GM21576 (cell line): ENCODE data around the gene PRMT1.

ENCODE experiments used
- ATAC-seq: cut with Tn5 transposase; IDR thresholded peaks from one replicate; pipeline ENCODE4 v1.9.1; 2021; ENCODE audit warnings: mild to moderate bottlenecking, moderate library complexity; ENCODE audit not compliant: unreplicated experiment

PRMT1 gene

DNA sequence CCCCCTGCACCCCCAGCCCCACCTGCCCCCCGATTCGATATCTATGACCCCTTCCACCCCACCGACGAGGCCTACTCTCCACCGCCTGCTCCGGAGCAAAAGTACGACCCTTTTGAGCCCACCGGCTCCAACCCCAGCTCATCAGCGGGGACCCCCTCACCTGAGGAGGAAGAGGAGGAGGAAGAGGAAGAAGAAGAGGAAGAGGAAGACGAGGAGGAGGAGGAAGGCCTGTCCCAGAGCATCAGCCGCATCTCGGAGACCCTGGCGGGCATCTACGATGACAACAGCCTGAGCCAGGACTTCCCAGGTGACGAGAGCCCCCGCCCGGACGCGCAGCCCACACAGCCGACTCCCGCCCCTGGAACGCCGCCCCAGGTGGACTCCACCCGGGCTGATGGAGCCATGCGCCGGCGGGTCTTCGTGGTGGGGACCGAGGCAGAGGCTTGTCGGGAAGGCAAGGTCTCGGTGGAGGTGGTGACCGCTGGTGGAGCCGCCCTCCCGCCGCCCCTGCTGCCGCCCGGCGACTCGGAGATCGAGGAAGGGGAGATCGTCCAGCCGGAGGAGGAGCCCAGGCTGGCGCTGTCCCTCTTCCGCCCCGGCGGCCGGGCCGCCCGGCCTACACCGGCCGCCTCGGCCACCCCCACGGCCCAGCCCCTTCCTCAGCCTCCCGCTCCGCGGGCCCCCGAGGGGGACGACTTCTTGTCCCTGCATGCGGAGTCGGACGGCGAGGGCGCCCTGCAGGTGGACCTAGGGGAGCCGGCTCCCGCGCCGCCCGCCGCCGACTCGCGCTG, 25.8 kb upstream of the PRMT1 start:
- no peak for ATAC-seq

DNA sequence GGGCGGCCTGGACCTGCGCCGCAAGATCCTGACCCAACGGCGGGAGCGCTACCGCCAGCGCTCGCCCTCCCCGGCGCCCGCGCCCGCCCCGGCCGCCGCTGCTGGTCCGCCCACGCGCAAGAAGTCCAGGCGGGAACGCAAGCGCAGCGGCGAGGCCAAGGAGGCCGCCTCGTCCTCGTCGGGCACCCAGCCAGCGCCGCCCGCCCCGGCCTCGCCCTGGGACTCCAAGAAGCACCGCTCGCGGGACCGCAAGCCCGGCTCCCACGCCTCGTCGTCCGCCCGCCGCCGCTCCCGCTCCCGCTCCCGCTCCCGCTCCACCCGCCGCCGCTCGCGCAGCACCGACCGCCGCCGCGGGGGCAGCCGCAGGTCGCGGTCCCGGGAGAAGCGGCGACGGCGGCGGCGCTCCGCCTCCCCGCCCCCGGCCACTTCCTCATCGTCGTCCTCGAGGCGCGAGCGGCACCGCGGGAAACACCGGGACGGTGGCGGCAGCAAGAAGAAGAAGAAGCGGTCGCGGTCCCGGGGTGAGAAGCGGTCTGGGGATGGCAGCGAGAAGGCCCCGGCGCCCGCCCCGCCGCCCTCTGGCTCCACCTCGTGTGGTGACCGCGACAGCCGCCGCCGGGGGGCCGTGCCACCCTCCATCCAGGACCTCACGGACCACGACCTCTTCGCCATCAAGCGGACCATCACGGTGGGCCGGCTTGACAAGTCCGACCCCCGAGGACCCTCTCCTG, 25.1 kb upstream of the PRMT1 start:
- ATAC-seq = no peak

DNA sequence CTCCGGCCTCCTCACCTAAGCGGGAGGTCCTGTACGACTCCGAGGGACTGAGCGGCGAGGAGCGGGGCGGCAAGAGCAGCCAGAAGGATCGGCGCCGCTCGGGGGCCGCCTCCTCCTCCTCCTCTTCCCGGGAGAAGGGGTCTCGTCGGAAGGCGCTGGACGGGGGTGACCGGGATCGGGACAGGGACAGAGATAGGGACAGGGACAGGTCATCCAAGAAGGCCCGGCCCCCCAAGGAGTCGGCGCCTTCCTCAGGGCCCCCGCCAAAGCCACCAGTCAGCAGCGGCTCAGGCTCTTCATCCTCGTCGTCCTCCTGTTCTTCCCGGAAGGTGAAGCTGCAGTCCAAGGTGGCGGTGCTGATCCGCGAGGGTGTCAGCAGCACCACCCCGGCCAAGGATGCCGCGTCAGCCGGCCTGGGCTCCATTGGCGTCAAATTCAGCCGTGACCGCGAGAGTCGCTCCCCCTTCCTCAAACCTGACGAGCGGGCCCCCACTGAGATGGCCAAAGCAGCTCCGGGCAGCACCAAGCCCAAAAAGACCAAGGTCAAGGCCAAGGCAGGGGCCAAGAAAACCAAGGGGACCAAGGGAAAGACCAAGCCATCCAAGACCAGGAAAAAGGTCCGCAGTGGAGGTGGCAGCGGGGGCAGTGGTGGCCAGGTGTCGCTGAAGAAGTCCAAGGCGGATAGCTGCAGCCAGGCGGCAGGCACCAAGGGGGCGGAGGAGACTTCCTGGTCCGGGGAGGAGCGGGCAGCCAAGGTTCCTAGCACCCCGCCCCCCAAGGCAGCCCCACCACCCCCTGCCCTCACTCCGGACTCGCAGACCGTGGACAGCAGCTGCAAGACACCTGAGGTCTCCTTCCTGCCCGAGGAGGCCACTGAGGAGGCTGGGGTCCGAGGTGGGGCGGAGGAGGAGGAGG, 24.3 kb upstream of the PRMT1 start:
- no peak for ATAC-seq

DNA sequence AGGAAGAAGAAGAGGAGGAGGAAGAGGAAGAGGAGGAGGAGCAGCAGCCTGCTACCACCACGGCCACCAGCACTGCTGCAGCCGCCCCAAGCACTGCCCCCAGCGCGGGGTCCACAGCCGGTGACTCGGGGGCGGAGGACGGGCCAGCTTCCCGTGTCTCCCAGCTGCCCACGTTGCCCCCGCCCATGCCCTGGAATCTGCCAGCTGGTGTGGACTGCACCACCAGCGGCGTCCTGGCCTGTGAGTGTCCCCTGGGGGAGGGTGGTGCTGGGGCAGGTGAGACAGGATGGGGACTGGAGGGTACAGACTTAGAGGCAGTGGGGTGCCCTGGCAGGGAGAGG, 23.6 kb upstream of the PRMT1 start:
- no peak for ATAC-seq

DNA sequence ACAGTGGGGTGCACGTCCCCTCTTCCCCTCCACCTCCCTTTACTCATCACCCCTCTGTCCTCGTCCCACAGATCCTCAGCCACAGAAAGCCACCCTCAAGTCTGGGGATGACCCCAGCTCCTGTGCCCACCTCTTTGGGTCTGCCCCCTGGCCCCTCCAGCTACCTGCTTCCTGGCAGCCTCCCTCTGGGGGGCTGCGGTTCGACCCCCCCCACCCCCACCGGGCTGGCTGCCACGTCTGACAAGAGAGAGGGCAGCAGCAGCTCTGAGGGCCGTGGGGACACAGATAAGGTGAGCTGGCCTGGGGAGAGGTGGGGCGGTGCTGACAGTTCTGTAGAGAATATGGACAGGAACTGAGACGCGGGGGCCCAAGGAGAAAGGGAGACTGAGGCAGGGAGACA, 22.5 kb upstream of the PRMT1 start:
- ATAC-seq = no peak

DNA sequence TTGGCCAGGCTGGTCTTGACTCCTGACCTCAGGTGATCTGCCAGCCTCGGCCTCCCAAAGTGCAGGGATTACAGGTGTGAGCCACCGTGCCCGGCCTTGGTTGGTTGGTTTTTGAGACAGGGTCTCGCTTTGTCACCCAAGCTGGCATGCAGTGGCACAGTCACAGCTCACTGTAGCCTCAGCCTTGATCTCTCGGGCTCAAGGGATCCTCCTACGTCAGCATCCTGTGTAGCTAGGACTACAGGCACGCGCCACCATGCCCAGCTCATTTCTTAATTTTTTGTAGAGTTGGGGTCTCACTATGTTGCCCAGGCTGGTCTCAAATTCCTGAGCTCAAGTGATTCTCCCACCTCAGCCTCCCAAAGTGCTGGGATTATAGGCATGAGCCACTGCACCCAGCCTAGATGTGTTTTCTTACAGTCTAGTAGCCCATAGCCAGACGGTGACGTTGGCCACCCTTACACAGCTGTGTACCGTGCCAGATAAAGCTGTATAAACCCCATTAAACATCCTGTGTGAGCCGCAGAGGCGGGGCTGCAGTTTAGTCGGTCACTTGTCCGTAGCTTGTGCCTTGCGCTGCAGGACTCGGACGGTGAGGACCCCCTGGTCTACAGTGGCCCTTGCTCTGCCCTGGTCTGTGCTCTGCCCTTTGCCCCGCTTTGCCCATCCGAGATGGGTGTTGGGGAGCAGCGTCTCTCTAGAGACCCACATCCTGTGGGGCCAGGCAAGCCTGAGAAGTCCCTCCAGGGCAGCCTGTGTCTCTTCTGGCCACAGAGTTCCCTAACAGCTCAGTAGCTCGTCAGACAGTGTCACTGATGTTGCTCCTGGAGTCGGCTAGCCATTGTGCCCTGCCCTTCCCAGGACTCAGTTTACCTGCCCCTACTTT, 21.3 kb upstream of the PRMT1 start:
- ATAC-seq = no peak

DNA sequence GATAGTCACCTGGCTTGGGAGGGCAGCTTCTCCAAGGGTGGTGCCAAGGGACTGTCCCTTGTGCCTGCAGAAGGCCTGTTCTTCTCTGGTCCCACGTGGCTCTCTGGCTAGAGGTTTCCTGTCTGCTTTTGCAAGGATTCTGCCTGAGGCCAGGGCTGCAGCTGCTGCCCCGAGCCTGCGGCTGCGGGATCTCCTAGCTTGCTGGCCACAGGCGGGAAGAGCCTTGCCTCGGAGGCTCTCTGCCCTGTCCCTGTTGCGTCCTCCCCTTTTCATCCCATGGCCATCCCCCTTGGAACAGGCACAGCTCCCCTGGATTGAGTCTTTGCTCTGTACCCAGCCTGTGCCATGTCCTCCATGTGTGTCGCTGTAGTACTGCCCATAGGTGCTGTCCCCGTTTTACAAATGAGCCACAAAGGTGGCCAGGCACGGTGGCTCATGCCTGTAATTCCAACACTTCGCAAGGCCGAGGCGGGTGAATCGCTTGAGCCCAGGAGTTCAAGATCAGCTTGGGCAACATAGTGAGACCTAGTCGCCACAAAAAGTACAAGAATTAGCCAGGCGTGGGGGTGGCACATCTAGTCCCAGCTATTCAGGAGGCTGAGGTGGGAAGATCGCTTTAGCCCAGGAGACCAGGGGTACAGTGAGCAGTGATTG, 20.5 kb upstream of the PRMT1 start:
- no peak for ATAC-seq

DNA sequence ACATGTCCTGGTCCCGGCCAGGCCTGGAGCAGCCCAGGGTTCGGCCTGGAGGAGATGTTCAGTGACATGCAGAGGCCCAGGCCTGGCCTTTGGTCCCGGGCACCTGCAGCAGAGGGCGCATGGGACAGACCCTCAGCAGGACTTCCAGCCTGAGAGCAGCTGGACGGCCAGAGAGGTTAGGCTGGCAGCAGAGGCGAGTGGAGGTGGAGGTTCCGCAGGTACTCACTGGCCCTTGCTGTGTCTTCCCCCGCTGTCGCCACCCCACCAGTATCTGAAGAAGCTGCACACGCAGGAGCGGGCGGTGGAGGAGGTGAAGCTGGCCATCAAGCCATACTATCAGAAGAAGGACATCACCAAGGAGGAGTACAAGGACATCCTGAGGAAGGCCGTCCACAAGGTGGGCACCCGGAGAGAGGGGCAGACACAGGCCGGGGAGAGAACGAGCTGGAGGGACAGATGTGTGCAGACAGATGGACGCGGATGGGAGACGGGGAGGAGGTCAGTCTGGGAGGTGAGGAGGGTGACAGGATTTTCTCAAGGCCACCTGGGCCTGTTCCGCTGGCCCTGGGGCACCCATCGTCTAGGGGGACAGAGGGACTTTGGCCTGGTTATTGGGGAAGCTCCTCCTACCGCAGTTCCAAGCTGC, 19.5 kb upstream of the PRMT1 start:
- no peak for ATAC-seq

DNA sequence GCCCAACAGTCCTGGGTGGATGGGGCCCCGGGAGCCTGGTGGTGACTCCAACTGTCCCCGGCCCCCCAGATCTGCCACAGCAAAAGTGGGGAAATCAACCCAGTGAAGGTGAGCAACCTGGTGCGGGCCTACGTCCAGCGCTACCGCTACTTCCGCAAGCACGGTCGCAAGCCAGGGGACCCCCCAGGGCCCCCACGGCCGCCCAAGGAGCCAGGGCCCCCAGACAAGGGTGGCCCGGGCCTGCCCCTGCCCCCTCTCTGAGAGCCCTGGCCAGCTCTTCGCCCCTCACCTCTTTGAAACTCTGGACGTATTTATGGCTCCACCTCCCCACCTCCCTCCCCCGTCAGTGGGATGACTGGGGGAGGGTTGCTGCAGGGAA, 18.9 kb upstream of the PRMT1 start:
- no peak for ATAC-seq

DNA sequence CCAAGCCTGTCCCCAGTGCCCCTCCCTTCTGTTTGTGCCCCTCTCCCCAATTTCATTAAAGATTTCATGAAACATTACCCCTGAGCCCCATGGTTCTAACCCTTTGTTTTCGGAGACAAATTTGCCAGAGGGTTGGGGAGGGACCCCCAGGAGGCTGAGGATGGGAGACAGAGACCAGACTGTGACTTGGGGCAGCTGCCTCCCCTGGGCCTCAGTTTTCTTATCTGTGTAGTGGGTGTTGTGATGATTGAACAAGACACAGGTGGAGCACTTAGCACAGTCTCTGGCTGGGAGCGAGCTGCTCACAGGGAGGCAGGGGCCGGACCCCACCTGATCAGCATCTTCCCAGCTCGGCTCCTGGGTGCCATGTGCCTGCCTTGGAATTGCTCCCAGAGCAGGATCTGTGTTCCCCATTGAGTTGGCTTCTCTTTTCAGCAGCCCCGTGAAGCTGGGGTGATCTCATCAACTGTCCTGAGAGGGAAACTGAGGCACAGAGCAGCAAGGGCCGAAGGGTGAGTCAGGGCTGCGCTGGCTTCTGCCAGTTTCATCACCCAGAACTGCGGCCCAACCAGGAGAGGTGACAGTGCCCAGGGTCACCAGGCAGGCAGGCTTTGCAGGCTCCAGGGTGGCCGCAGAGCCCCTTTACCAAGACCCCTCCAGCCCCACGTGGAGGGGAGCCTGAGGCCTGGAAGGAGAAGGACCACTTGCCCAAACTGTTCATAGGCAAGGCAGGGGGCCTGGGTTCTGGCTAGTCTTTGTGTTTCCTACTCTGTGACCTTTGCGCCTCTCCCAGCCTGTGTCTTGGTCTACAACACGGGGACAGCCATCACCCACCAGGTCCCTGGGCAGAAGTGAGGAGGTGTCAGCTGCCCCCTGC, 18.3 kb upstream of the PRMT1 start:
- no peak for ATAC-seq

DNA sequence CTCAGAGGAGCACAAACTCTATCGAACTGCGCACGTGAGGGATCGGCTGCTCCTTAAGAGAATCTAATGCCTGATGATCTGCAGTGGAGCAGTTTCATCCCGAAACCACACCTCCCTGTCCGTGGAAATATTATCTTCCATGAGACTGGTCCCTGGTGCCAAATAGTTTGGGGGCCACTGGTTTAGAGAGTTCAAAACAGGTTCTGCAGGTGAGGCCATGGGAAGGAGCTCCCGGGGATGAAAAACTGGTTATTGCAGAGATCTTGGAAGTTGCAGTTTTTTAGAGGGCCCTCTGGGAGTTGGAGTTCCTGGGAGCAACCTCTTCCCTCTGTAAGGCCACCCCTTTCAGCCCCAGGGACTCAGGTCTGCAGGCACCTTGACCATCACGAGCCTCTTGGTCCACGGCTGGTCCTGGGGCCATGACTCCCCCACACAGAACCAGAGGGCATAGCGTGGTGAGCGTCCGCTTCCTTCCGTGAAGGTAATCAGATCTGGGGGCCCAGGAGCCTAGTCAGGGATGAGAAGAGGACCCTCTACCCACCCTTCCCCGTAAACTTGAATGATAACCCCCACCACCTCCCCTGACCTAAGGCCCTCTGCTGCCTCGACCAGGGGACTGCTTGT, 16.6 kb upstream of the PRMT1 start:
- ATAC-seq = no peak

DNA sequence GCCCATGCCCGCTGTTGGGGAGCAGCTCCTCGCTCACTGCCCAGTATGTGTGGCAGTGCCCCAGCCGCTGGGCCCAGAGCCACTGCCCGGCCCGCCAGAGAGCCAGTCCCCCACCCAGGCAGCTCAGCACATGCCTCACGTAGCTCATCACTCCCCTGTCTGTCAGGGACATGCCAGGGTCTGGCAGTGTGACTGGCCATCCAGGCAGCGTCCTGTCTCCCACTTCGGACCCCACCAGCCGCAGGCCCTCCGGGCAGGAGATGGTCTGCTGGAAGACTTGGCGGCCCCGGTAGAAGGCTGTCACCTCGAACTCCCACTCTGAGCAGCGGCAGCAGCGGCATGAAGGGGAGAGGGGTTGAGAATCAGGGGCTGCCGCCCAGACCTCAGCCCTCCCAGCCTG, 15.1 kb upstream of the PRMT1 start:
- no peak for ATAC-seq

DNA sequence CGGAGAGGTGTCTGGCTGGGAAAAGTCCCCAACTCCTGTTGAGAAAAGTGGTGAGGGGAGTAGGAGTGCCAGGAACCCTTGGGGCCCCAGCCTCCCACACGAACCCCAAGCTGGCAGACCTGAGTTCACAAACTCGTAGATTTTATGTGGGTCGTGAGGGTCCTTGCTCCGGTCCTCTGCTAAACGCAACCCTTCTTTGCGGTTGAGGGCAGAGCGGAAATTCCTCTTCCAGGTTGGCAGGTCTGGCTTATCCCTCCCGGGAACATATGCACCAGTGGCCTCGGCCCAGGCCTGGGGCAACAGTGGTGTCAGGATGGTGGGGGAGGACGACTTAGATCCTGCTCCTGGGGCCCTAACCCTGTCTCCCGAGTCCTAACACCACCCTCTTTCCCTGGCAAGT, 13.8 kb upstream of the PRMT1 start:
- no peak for ATAC-seq

DNA sequence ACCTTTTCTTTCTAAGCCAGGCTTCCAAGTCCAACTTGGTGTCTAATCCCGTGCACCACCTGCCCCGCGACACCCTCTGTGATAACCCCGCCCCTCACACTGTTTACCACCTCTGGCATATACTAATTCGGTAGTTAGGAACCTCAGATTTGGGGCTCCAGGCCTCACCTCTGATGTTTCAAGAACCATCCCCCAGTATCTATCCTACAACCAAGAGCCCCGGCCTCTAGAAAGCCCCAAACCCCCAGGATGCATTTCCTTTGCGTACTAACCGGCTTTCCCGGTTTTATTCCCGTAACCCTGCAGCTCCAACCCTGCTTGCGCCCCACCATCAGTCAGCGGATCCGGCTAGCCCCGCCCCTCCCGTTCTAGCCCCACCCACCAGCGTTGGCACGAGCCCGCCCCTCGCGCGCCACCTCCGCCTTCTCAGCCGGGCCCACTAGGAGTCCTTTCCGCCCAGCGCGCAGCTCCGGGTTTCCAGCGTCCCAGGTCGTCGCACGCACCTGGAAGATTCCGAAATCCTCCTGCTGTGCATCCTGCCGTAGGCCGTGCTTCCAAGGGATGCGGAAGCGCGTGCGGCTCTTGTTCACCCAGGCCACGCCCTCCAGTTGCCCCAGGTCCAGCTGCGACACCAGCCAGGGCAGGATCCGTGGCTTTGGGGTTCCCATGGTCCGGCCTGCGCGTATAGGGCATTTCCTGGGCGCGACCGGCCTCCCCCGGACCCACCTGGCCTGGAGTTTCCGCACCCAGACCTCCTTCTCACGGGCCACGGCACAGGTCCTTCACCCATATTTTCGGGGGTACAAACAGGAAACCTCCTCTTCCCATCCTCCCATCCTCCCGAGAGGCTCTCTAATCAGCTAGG, 12.7 kb upstream of the PRMT1 start:
- peak; percentile 37 for ATAC-seq

DNA sequence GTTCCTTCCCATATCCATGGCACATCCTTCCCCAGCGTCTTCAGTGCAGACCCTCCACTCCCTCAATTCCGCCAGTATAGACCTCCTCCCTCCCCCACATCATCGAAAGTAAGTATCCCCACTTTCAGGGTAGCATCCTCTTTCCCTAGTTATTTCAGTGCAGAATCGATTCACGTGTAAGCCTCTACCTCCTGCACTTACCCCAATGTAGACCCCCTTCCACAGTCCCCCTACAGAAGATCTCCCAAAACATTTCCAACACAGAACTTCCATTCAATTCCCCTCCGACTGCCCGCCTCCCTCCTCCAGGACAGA, 12.1 kb upstream of the PRMT1 start:
- no peak for ATAC-seq

DNA sequence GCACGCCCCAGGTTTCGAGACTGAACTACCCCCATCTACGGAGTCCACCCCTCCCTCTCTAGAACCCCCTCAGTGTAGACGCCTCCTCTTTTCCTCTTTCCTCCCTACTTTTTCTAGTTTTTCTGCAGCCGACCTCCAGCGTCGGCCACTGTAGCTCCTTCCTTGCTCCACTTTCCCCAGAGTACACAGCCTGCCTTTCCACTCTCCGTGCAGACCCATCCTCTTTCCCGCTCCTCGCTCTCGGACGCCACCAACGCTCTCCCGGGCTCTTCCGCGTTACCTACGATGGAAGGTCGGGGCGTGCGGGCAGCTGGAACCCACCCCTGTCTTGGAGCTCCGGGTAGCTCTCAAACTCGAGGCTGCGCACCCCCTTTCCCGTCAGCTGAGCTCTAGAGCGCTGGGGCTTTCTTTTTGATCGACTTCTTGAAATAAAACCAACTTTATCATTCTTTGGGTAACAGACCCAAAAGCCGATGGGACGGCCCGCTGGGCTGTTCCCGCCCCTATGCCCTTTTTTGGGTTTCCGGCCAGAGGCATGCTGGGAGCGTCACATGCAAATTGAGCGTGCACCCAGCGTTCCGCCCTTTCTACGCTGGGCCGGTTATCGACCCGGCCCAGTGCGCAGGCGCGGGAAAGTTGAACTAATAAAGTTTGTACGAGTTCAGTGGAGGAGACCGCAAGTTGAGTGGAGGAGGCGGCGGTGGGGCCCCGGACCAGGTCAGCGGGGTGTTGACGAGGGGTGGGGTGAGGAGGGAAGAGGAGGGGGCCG, 11.5 kb upstream of the PRMT1 start, which contains the start of the genes BCL2L12 and IRF3:
Gene BCL2L12 (plus strand): TSS at position 583 of the 769 bp plus-strand sequence. CDS start 760 bp downstream, outside the sequence.
Gene IRF3 (minus strand): TSS at position 507 of the 769 bp plus-strand sequence. CDS start 1,019 bp downstream, outside the sequence.
- peak; percentile 79 for ATAC-seq

DNA sequence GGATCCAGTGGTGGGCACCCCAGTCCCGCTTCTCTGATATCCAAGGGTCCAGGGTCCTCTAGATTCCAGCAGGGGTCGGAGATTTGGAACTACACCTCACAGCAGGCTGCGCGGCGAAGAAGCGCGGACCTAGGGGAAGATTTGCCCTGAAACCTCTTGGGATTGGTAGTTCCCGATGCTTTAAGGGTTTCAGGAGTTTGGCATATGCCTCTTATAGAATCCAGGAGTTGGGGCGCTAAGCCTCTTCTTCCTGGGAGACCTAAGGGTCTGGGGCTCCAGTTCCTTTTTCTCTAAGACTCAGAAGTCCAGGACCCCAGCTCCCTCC, 11.0 kb upstream of the PRMT1 start:
- no peak for ATAC-seq
